GM19238 (cell line): Measurements from ENCODE around the gene BMP10.

Source experiments
- DNase-seq: peaks from one replicate; pipeline ENCODE4 v3.0.0; 2011; ENCODE audit warnings: low spot score; ENCODE audit not compliant: insufficient read length

Gene BMP10

DNA sequence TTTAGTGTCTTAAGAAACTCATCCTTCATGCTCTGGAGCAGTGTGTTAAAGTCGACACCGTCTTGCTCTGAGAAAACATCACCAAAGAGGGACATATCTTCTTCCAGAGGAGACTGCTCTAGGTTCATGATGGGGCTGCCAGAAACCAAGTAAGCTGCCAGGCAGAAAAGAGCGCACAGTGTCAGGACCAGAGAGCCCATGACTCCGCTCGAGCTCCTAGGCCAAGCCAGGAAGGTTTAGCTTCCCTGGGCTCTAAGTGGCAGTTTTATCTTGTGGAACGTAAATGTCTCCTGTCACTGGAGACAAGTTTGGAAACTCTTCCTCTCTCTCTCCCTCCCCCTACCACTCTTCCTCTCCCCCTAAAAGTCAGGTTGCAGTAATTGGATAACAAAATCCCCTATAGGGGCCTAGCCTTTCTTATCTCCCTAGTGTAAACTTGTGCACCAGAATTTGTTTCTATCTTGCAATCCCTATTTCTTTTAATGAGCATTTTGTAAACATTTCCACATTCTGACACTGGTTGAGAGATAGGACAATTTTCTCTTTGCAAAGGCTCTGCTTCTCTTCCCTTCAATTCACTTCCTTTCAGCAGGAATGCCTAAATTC, at the start of gene BMP10:
Gene BMP10, minus strand, starts transcription at position 239 of the 606 bp plus-strand sequence. Its CDS starts 39 bp downstream, at position 200.
- DNase-seq: no peak

DNA sequence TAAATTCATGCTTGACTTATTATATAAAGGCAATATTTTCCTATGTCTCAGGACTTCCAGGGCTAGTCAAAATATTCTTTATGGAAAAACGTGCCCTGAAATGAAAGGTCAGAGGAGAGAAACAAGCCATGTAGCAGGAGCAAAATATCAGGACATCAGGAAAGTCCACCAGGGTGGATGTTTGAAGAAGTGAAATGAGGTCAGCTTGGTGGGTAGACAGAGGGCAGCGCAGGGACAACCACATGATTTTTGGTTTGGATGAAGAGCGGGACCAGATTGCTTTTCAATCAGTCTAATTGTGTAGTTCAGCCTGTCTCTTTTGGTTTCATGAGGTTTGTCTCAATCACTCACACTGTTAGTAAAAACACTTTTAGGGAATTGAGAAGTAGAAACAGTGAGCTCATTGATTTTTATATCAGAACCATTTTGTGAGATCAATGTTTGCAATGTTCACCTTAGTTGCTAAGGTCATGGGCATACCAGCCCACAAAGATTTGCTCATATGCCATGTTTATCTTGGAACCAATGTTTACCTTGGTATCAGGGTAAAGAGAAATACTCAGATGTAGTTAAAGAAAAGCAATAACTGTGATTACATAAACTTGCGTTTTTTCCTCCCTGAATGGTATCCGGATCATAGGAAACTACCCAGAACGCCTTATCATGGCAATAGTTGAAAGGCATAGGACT, 49.4 kb upstream of the BMP10 start:
- DNase-seq: no peak

- DNase-seq: no peak
Measured at GRCh38 chr2:68918497-68918896, 47.3 kb upstream of the BMP10 start.

- no peak for DNase-seq
Measured at GRCh38 chr2:68917034-68917718, 46.0 kb upstream of the BMP10 start.

DNA sequence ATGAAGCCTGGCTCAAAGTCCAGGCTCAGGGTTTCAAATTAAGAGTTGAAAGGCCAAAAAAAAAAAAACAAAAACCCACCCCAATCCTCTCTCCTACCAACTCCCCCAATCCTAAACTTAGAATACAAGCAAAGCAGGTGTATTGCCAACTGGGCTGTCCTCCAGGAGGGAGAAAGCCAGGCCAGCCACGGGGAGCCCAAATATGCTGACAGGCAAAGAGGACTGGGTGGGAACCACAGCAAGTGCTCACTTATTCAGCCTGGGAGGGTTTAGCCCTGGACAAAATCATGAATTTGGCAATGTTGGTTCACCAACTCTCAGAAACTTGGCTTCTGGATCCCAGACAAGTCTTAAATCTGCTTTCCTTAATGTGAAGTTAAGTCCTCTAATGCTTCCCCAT, 45.0 kb upstream of the BMP10 start:
- DNase-seq: no peak

- no peak for DNase-seq
Measured at GRCh38 chr2:68915393-68915792, 44.2 kb upstream of the BMP10 start.

- no peak for DNase-seq
Measured at GRCh38 chr2:68913359-68913758, 42.2 kb upstream of the BMP10 start.

GRCh38 chr2:68912732-68913131, 41.5 kb upstream of the BMP10 start:
- no peak for DNase-seq

DNA sequence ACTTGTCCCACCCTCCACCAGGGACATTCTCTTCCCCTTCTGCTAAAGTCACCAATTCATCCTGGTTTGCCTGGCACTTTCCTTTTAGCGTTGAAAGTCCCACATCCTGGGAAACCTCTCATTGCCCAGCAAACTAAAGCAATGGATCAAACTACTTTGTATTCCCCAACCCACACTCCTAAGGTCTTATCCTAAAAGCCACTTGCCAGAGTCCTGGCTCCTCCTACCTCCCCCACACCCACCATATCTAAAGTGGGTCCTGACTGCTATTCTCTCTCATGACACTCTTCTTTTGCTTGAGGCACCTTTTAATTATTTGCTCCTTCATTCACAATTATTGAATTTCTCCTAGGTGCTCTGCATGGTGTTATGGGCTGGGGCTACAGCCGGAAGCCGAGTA, 40.9 kb upstream of the BMP10 start:
- DNase-seq: no peak

DNA sequence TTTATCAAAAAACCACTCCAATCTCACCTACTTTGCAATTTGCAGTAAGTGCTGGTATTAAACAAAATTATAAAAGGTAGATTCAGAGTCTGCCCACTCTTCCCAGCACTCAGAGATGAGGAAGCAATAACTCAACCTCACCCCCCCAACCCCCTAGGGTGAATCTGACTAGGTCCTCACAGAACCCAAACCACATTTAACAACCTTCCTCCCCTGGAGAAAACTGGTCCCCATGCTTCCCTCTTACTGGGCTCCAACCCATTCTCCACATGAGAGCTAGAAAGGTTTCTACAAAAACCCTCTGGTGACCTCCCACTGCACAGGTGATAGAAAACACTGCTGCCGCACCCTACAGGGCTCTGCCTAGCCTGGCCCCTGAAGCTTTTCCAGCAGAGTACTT, 40.5 kb upstream of the BMP10 start:
- no peak for DNase-seq

GRCh38 chr2:68911246-68911645, 40.0 kb upstream of the BMP10 start:
- no peak for DNase-seq

GRCh38 chr2:68909793-68910674, 38.8 kb upstream of the BMP10 start:
- DNase-seq: peak; percentile 44

GRCh38 chr2:68908392-68908970, 37.3 kb upstream of the BMP10 start:
- DNase-seq: peak; percentile 58

- no peak for DNase-seq
Measured at GRCh38 chr2:68907920-68908253, 36.7 kb upstream of the BMP10 start.

- no peak for DNase-seq
Measured at GRCh38 chr2:68907232-68907919, 36.2 kb upstream of the BMP10 start.

DNA sequence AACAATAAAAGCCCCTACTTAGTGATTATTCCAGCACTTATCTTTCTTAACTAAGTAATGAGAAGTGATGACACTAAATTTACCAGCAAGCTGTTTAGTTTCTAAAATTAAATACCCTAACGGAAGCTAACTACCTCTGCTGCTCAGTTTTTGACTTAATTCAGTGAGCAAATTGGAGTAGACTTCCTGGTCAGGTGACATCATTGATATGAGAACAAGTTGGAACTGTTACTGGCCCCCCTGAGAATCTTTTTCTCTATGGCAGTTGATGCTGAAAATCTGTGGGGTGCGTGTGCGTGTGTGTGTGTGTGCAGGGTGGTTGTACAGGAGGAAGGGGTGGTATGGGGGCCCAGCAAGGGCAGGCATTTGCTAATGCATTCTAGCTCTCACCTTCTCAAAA, 35.5 kb upstream of the BMP10 start:
- DNase-seq: no peak

DNA sequence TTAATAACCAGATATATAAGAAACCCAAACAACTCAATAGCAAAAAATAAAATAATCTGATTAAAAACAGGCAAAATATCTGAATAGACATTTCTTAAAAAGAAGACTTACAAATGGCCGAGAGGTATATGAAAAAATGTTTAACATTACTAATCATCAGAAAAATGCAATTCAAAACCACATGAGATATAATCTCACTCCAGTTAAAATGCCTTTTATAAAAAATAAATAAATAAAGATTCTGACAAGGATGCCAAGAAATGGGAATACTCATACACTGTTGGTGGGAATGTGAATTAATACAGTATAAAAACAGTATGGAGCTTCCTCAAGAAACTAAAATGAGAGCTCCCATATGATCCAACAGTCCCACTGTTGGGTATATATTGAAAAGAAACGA, 33.9 kb upstream of the BMP10 start:
- DNase-seq: no peak

- DNase-seq: no peak
Measured at GRCh38 chr2:68901561-68901960, 30.4 kb upstream of the BMP10 start.

GRCh38 chr2:68901199-68901514, 30.0 kb upstream of the BMP10 start:
- no peak for DNase-seq

- DNase-seq: no peak
Measured at GRCh38 chr2:68900496-68901198, 29.4 kb upstream of the BMP10 start.
